K562 (cell line): ENCODE measurements around the gene EXOC4. TPM values are rescaled to one million over a fixed set of nuclear protein-coding genes. Genes with fewer than 3 reads are reported as not detected.
A peak's percentile ranks its signal among the peaks of the same experiment; 100 is the strongest.

ENCODE experiments used
- ARID1B ChIP-seq: fragments of 450-650 bp; IDR thresholded peaks from 2 replicates; pipeline ENCODE4 v1.6.1; 2016; ENCODE audit warnings: antibody characterized with exemption, mild to moderate bottlenecking, inconsistent platforms
- CAMTA2 ChIP-seq: fragments of 250-450 bp; sonication (Bioruptor Pico); conservative IDR thresholded peaks from 2 replicates; pipeline ENCODE4 v1.5.1; 2022
- CCNT2 ChIP-seq: IDR thresholded peaks from 2 replicates; pipeline ENCODE4 v1.6.1; 2011; ENCODE audit warnings: borderline replicate concordance, low read depth, mild to moderate bottlenecking, moderate library complexity, mixed read lengths, low read length; ENCODE audit not compliant: insufficient read length; ENCODE audit errors: extremely low read depth
- CREB1 ChIP-seq, 2 experiments: sonication (generic) in 1 of 2; formaldehyde crosslinking in 1 of 2; IDR thresholded peaks; 2 replicates each; pipeline versions ENCODE4 v1.6.1 to v1.8.0; 2012 to 2022; ENCODE audit warnings: inconsistent platforms in 1 of 2, mild to moderate bottlenecking in 1 of 2, missing genetic modification reagents in 1 of 2, moderate library complexity in 1 of 2
- KLF1 ChIP-seq: fragments of 450-650 bp; IDR thresholded peaks from 2 replicates; pipeline ENCODE4 v1.6.1; 2016; ENCODE audit warnings: missing genetic modification characterization, missing compliant biosample characterization
- MAFG ChIP-seq: fragments of 450-650 bp; conservative IDR thresholded peaks from 2 replicates; pipeline ENCODE4 v1.6.1; 2016; ENCODE audit warnings: missing genetic modification characterization, missing compliant biosample characterization
- MAFK ChIP-seq: IDR thresholded peaks from 2 replicates; pipeline ENCODE4 v1.6.1; 2011; ENCODE audit warnings: low read length, improper control_type of control experiment
- MYBL2 ChIP-seq, 2 experiments: fragments of 450-650 bp in 1 of 2; sonication (generic) in 1 of 2; formaldehyde crosslinking in 1 of 2; IDR thresholded peaks; 2 replicates each; pipeline versions ENCODE4 v1.6.1 to v1.8.1; 2017 to 2022; ENCODE audit warnings: borderline replicate concordance in 1 of 2, inconsistent platforms in 1 of 2, low read depth in 1 of 2, mild to moderate bottlenecking in 1 of 2, missing genetic modification reagents in 1 of 2, moderate library complexity in 1 of 2
- PHTF2 ChIP-seq: fragments of 250-450 bp; sonication (Bioruptor Pico); IDR thresholded peaks from 2 replicates; pipeline ENCODE4 v1.5.0; 2021; ENCODE audit warnings: mild to moderate bottlenecking
- PPARD ChIP-seq: fragments of 250-450 bp; sonication (Bioruptor Pico); IDR thresholded peaks from 2 replicates; pipeline ENCODE4 v1.8.0; 2022; ENCODE audit warnings: inconsistent platforms, mild to moderate bottlenecking, moderate library complexity
- RFX5 ChIP-seq: IDR thresholded peaks from 2 replicates; pipeline ENCODE4 v1.6.1; 2011; ENCODE audit warnings: low read depth, mild to moderate bottlenecking, improper control_type of control experiment, low read length
- RUNX1 ChIP-seq: sonication (generic); IDR thresholded peaks from 2 replicates; pipeline ENCODE4 v1.6.1; 2016; ENCODE audit warnings: antibody characterized with exemption, low read depth
- SMAD1 ChIP-seq: fragments of 150-350 bp; IDR thresholded peaks from 2 replicates; pipeline ENCODE4 v1.6.1; 2014; ENCODE audit warnings: low read length, low read depth; ENCODE audit not compliant: partially characterized antibody
- SPI1 ChIP-seq: IDR thresholded peaks from 2 replicates; pipeline ENCODE4 v1.6.1; 2011; ENCODE audit warnings: low read depth, low read length, control low read depth, borderline replicate concordance
- TSC22D4 ChIP-seq: fragments of 450-650 bp; IDR thresholded peaks from 2 replicates; pipeline ENCODE4 v1.6.1; 2016; ENCODE audit warnings: missing genetic modification characterization, missing biosample characterization, control low read depth
- ZNF586 ChIP-seq: fragments of 450-650 bp; formaldehyde crosslinking; conservative IDR thresholded peaks from 2 replicates; pipeline ENCODE4 v1.4.0; 2020; ENCODE audit warnings: mild to moderate bottlenecking, moderate library complexity
- polyA plus RNA-seq, 8 experiments: library from polyadenylated mRNA; depleted of rRNA in 4 of 8; stranded (reverse) in 5 of 8; unstranded in 3 of 8; fragments of >200 nt; fragmentation: Nextera tagmentation in 2 of 8; fragmentation: Illumina TruSeq in 1 of 8; extraction: Ambion mirVana in 2 of 8; extraction: Trizol in 1 of 8; gene quantifications; 2 replicates each; pipeline versions ENCODE4 v1.2.1 to v1.2.3, GENCODE V29; 2011 to 2014; ENCODE audit warnings: inconsistent platforms in 1 of 8, missing spikeins in 1 of 8
- total RNA-seq, 7 experiments: library from RNA; depleted of rRNA in 6 of 7; stranded (reverse); fragments of >200 nt in 6 of 7; fragmentation: Illumina TruSeq in 2 of 7; extraction: Trizol in 2 of 7; gene quantifications; 2 replicates each; pipeline versions ENCODE4 v1.2.1 to v1.2.3, GENCODE V29; 2011 to 2021; ENCODE audit warnings: low replicate concordance in 1 of 7
- TF ChIP-seq, protein P1 (sequence below): fragments of 250-450 bp; sonication (Bioruptor Pico); IDR thresholded peaks from 2 replicates; pipeline ENCODE4 v1.8.0; 2021; ENCODE audit warnings: moderate library complexity, mild to moderate bottlenecking, inconsistent platforms
- TF ChIP-seq, protein P2 (sequence below): fragments of 250-450 bp; sonication (Bioruptor Pico); IDR thresholded peaks from 2 replicates; pipeline ENCODE4 v1.8.0; 2021; ENCODE audit warnings: mild to moderate bottlenecking, moderate library complexity
- TF ChIP-seq, protein P3 (sequence below): fragments of 250-450 bp; sonication (Bioruptor Pico); IDR thresholded peaks from 2 replicates; pipeline ENCODE4 v1.5.0; 2022; ENCODE audit warnings: mild to moderate bottlenecking
- TF ChIP-seq, protein P4 (sequence below): IDR thresholded peaks from 2 replicates; pipeline ENCODE4 v1.6.1; 2012; ENCODE audit warnings: low read depth, low read length, improper control_type of control experiment, borderline replicate concordance
- TF ChIP-seq, protein P5 (sequence below): sonication (generic); formaldehyde crosslinking; IDR thresholded peaks from 2 replicates; pipeline ENCODE4 v1.5.0; 2020; ENCODE audit warnings: missing genetic modification reagents

EXOC4 gene
- total and polyA plus RNA-seq, 9 of the 15 experiments (the other 6 are each of a cell fraction or from before 2014, with no cell fraction given): 18.5 to 73.1 (median 46.6) TPM

DNA sequence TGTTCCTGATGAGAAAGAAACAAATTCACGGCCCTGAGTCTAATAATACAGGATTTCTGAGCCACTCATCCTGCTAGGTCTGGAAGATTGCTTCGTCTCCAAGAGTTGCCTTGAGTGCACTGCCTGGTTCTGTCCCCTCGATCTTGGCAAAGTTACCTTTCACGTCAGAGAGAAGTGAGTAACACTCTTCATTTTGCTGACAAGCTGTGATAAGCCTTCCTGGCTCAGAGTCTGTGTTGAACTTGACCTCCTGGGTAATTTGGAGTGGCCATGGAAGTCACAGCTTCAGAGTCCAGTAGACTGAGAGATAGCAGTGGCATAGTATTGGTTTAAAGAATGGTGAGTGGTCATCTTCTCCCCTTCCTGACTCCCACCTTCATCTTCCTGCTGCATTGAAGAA, 809.6 kb downstream of the EXOC4 start (continued):
- TF ChIP-seq, protein P1, sequence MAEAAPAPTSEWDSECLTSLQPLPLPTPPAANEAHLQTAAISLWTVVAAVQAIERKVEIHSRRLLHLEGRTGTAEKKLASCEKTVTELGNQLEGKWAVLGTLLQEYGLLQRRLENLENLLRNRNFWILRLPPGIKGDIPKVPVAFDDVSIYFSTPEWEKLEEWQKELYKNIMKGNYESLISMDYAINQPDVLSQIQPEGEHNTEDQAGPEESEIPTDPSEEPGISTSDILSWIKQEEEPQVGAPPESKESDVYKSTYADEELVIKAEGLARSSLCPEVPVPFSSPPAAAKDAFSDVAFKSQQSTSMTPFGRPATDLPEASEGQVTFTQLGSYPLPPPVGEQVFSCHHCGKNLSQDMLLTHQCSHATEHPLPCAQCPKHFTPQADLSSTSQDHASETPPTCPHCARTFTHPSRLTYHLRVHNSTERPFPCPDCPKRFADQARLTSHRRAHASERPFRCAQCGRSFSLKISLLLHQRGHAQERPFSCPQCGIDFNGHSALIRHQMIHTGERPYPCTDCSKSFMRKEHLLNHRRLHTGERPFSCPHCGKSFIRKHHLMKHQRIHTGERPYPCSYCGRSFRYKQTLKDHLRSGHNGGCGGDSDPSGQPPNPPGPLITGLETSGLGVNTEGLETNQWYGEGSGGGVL: no peak
- TF ChIP-seq RUNX1: no peak
- no peak for TF ChIP-seq CAMTA2 (CRISPR knock-in tag)
- TF ChIP-seq, protein P2, sequence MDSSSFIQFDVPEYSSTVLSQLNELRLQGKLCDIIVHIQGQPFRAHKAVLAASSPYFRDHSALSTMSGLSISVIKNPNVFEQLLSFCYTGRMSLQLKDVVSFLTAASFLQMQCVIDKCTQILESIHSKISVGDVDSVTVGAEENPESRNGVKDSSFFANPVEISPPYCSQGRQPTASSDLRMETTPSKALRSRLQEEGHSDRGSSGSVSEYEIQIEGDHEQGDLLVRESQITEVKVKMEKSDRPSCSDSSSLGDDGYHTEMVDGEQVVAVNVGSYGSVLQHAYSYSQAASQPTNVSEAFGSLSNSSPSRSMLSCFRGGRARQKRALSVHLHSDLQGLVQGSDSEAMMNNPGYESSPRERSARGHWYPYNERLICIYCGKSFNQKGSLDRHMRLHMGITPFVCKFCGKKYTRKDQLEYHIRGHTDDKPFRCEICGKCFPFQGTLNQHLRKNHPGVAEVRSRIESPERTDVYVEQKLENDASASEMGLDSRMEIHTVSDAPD (CRISPR knock-in tag): no peak
- TF ChIP-seq SPI1: no peak
- TF ChIP-seq CCNT2: peak; percentile 5
- TF ChIP-seq, protein P3, sequence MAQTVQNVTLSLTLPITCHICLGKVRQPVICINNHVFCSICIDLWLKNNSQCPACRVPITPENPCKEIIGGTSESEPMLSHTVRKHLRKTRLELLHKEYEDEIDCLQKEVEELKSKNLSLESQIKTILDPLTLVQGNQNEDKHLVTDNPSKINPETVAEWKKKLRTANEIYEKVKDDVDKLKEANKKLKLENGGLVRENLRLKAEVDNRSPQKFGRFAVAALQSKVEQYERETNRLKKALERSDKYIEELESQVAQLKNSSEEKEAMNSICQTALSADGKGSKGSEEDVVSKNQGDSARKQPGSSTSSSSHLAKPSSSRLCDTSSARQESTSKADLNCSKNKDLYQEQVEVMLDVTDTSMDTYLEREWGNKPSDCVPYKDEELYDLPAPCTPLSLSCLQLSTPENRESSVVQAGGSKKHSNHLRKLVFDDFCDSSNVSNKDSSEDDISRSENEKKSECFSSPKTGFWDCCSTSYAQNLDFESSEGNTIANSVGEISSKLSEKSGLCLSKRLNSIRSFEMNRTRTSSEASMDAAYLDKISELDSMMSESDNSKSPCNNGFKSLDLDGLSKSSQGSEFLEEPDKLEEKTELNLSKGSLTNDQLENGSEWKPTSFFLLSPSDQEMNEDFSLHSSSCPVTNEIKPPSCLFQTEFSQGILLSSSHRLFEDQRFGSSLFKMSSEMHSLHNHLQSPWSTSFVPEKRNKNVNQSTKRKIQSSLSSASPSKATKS (CRISPR knock-in tag): no peak
- TF ChIP-seq ZNF586 (CRISPR knock-in tag): no peak
- no peak for TF ChIP-seq TSC22D4 (tag)
- no peak for TF ChIP-seq PPARD
- TF ChIP-seq, protein P4, sequence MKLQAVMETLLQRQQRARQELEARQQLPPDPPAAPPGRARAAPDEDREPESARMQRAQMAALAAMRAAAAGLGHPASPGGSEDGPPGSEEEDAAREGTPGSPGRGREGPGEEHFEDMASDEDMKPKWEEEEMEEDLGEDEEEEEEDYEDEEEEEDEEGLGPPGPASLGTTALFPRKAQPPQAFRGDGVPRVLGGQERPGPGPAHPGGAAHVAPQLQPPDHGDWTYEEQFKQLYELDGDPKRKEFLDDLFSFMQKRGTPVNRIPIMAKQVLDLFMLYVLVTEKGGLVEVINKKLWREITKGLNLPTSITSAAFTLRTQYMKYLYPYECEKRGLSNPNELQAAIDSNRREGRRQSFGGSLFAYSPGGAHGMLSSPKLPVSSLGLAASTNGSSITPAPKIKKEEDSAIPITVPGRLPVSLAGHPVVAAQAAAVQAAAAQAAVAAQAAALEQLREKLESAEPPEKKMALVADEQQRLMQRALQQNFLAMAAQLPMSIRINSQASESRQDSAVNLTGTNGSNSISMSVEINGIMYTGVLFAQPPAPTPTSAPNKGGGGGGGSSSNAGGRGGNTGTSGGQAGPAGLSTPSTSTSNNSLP: no peak
- peak; percentile 65 for TF ChIP-seq MAFK
- TF ChIP-seq ARID1B: peak; percentile 79
- TF ChIP-seq RFX5: no peak
- TF ChIP-seq PHTF2 (CRISPR knock-in tag): no peak
- TF ChIP-seq CREB1 (IDR thresholded peaks at IDR 0.05): 0 out of 2 replicates have a peak, but pooled peaks have one; percentile 28
- no peak for TF ChIP-seq CREB1 (CRISPR knock-in tag; IDR thresholded peaks at IDR 0.05)
- TF ChIP-seq MYBL2 (IDR thresholded peaks at IDR 0.05; ENCODE audit: low read depth): no peak
- TF ChIP-seq MYBL2 (CRISPR knock-in tag; IDR thresholded peaks at IDR 0.05; ENCODE audit: borderline replicate concordance): no peak
- TF ChIP-seq KLF1 (tag): no peak
- TF ChIP-seq MAFG: peak; percentile 82
- TF ChIP-seq, protein P5, sequence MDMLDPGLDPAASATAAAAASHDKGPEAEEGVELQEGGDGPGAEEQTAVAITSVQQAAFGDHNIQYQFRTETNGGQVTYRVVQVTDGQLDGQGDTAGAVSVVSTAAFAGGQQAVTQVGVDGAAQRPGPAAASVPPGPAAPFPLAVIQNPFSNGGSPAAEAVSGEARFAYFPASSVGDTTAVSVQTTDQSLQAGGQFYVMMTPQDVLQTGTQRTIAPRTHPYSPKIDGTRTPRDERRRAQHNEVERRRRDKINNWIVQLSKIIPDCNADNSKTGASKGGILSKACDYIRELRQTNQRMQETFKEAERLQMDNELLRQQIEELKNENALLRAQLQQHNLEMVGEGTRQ (CRISPR knock-in tag): no peak
- no peak for TF ChIP-seq SMAD1
